ENCODE data around the gene GJD2. TPM values are rescaled to one million over a fixed set of nuclear protein-coding genes. Genes with fewer than 3 reads are reported as not detected.

Gene GJD2
- total RNA-seq (not detected in 2 replicates), polyA plus RNA-seq (not detected in 2 replicates), polyA minus RNA-seq (ENCODE audit: low replicate concordance) (not detected in 2 replicates)
- not detected in 2 replicates for polyA plus RNA-seq (2012)

GRCh38 chr15:34754674-34755418, at the start of gene GJD2:
GJD2 (minus strand) TSS chr15:34754998; CDS start chr15:34754488, 510 bp downstream.
- no peak for DNase-seq (ENCODE audit: low read depth in 2 of 2)
- H3K4me3 ChIP-seq (replicated peaks in 1 of 4; ENCODE audit: control extremely low read depth in 1 of 4, insufficient read depth in 1 of 4, low read depth in 3 of 4, low read length in 4 of 4) = no peak within 1 kb of the TSS
- no peak within 1 kb of the TSS for H2AFZ ChIP-seq (ENCODE audit: low read length)
- H3K27me3 ChIP-seq (ENCODE audit: control insufficient read depth, insufficient read depth, low read length) = peaks cover 39% of the 10 kb centered on the region
- no peak within 1 kb of the TSS for H3K9ac ChIP-seq (ENCODE audit: insufficient read depth, low read length)
- no peaks in the 10 kb centered on the region for H3K36me3 ChIP-seq (ENCODE audit: control insufficient read depth, insufficient read depth, low read length)
- H3K4me1 ChIP-seq (ENCODE audit: control insufficient read depth, extremely low read depth, insufficient read depth, low read length) = no peaks in the 10 kb centered on the region
- H3K4me2 ChIP-seq (ENCODE audit: extremely low read depth, insufficient read depth, low read length) = no peak within 1 kb of the TSS
- H3K79me2 ChIP-seq (ENCODE audit: control insufficient read depth, insufficient read depth, low read length) = no peaks in the 10 kb centered on the region
- no peaks in the 10 kb centered on the region for H4K20me1 ChIP-seq (ENCODE audit: control insufficient read depth, extremely low read depth, insufficient read depth, low read length)
- H3K27ac ChIP-seq (ENCODE audit: insufficient read depth, low read length) = no peak within 1 kb of the TSS
- H3K9me3 ChIP-seq (ENCODE audit: control insufficient read depth, insufficient read depth, low read depth, low read length) = no peaks in the 10 kb centered on the region
- TF ChIP-seq, protein P1, sequence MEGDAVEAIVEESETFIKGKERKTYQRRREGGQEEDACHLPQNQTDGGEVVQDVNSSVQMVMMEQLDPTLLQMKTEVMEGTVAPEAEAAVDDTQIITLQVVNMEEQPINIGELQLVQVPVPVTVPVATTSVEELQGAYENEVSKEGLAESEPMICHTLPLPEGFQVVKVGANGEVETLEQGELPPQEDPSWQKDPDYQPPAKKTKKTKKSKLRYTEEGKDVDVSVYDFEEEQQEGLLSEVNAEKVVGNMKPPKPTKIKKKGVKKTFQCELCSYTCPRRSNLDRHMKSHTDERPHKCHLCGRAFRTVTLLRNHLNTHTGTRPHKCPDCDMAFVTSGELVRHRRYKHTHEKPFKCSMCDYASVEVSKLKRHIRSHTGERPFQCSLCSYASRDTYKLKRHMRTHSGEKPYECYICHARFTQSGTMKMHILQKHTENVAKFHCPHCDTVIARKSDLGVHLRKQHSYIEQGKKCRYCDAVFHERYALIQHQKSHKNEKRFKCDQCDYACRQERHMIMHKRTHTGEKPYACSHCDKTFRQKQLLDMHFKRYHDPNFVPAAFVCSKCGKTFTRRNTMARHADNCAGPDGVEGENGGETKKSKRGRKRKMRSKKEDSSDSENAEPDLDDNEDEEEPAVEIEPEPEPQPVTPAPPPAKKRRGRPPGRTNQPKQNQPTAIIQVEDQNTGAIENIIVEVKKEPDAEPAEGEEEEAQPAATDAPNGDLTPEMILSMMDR (conservative IDR thresholded peaks at IDR 0.05 in 1 of 2, IDR thresholded peaks at IDR 0.05 in 1 of 2; ENCODE audit: low read depth in 1 of 2, low read length in 2 of 2) = no peak
- TF ChIP-seq EZH2 (IDR thresholded peaks at IDR 0.05; ENCODE audit: low read length, missing control alignments) = peak; percentile 64

GRCh38 chr15:34804113-34804512, 49.3 kb upstream of the GJD2 start:
- H3K27ac ChIP-seq (ENCODE audit: insufficient read depth, low read length) = no peak overlapping the region

More at GRCh38 chr15:34804113-34804512, 49.3 kb upstream of the GJD2 start:
- Histone ChIP-seq H3K4me3 (replicated peaks in 1 of 4; ENCODE audit: control extremely low read depth in 1 of 4, insufficient read depth in 1 of 4, low read depth in 3 of 4, low read length in 4 of 4) (no peak overlapping the region), H3K4me2 (ENCODE audit: extremely low read depth, insufficient read depth, low read length) (no peak overlapping the region), H3K9me3 (ENCODE audit: control insufficient read depth, insufficient read depth, low read depth, low read length) (no peaks in the 10 kb centered on the region), H4K20me1 (ENCODE audit: control insufficient read depth, extremely low read depth, insufficient read depth, low read length) (no peaks in the 10 kb centered on the region), H3K4me1 (ENCODE audit: control insufficient read depth, extremely low read depth, insufficient read depth, low read length) (no peaks in the 10 kb centered on the region), H3K9ac (ENCODE audit: insufficient read depth, low read length) (no peak overlapping the region), H3K27me3 (ENCODE audit: control insufficient read depth, insufficient read depth, low read length) (no peaks in the 10 kb centered on the region), H2AFZ (ENCODE audit: low read length) (no peak overlapping the region), H3K79me2 (ENCODE audit: control insufficient read depth, insufficient read depth, low read length) (no peaks in the 10 kb centered on the region), H3K36me3 (ENCODE audit: control insufficient read depth, insufficient read depth, low read length) (no peaks in the 10 kb centered on the region)
- TF ChIP-seq EZH2 (IDR thresholded peaks at IDR 0.05; ENCODE audit: low read length, missing control alignments) = no peak
- TF ChIP-seq, protein P1 (conservative IDR thresholded peaks at IDR 0.05 in 1 of 2, IDR thresholded peaks at IDR 0.05 in 1 of 2; ENCODE audit: low read depth in 1 of 2, low read length in 2 of 2) = no peak
- DNase-seq (ENCODE audit: low read depth in 2 of 2) = no peak
